OCI-LY1 (cell line): Measurements from ENCODE around the gene CGB3.
"Not testable (repeated sequence)": the region's sequence is repeated elsewhere in the genome, so short reads cannot be mapped to it uniquely, and the experiment has no call there.

ENCODE experiments used
- CTCF ChIP-seq: fragments of 200-600 bp; sonication (generic), shearing (Covaris generic); IDR thresholded peaks from 2 replicates; pipeline ENCODE4 v1.5.1; 2017; ENCODE audit warnings: mild to moderate bottlenecking, antibody characterized with exemption, low read length, moderate library complexity, mixed read lengths
- EZH2 ChIP-seq: fragments of 200-600 bp; sonication (generic), shearing (Covaris generic); IDR thresholded peaks from 2 replicates; pipeline ENCODE4 v1.8.0; 2017; ENCODE audit warnings: borderline replicate concordance, mixed run types, mild to moderate bottlenecking, antibody characterized with exemption, low read length, moderate library complexity, mixed read lengths

- TF ChIP-seq CTCF, EZH2: not testable (repeated sequence)
Observed at GRCh38 chr19:49024233-49024632, at the start of gene CGB3.
